ENCODE results near the gene HGD. TPM values are rescaled to one million over a fixed set of nuclear protein-coding genes. Genes with fewer than 3 reads are reported as not detected.

Gene HGD, protein sequence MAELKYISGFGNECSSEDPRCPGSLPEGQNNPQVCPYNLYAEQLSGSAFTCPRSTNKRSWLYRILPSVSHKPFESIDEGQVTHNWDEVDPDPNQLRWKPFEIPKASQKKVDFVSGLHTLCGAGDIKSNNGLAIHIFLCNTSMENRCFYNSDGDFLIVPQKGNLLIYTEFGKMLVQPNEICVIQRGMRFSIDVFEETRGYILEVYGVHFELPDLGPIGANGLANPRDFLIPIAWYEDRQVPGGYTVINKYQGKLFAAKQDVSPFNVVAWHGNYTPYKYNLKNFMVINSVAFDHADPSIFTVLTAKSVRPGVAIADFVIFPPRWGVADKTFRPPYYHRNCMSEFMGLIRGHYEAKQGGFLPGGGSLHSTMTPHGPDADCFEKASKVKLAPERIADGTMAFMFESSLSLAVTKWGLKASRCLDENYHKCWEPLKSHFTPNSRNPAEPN
- polyA plus RNA-seq (2012; ENCODE audit: insufficient read length, low read depth): 0.25 TPM

GRCh38 chr3:120682095-120682681 is at the start of gene HGD:
HGD (minus strand) TSS chr3:120682239; CDS start chr3:120682111, 128 bp downstream.
- TF ChIP-seq, protein P1, sequence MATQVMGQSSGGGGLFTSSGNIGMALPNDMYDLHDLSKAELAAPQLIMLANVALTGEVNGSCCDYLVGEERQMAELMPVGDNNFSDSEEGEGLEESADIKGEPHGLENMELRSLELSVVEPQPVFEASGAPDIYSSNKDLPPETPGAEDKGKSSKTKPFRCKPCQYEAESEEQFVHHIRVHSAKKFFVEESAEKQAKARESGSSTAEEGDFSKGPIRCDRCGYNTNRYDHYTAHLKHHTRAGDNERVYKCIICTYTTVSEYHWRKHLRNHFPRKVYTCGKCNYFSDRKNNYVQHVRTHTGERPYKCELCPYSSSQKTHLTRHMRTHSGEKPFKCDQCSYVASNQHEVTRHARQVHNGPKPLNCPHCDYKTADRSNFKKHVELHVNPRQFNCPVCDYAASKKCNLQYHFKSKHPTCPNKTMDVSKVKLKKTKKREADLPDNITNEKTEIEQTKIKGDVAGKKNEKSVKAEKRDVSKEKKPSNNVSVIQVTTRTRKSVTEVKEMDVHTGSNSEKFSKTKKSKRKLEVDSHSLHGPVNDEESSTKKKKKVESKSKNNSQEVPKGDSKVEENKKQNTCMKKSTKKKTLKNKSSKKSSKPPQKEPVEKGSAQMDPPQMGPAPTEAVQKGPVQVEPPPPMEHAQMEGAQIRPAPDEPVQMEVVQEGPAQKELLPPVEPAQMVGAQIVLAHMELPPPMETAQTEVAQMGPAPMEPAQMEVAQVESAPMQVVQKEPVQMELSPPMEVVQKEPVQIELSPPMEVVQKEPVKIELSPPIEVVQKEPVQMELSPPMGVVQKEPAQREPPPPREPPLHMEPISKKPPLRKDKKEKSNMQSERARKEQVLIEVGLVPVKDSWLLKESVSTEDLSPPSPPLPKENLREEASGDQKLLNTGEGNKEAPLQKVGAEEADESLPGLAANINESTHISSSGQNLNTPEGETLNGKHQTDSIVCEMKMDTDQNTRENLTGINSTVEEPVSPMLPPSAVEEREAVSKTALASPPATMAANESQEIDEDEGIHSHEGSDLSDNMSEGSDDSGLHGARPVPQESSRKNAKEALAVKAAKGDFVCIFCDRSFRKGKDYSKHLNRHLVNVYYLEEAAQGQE (IDR thresholded peaks at IDR 0.05; ENCODE audit: insufficient read depth in 1 of 2, low read depth in 2 of 2, low read length in 2 of 2): no peak
- no peak for TF ChIP-seq FOXP2 (optimal IDR thresholded peaks at IDR 0.05; ENCODE audit: borderline replicate concordance, extremely low read depth, extremely low read length, insufficient read depth)
- TF ChIP-seq TAF1 (IDR thresholded peaks at IDR 0.05; ENCODE audit: borderline replicate concordance, insufficient read depth, low read length): no peak
- TF ChIP-seq POLR2AphosphoS5 (IDR thresholded peaks at IDR 0.05; ENCODE audit: low read depth, low read length): no peak
- no peak for TF ChIP-seq SIN3A (IDR thresholded peaks at IDR 0.05; ENCODE audit: borderline replicate concordance, insufficient read depth, low read length)

- TF ChIP-seq, protein P1 (IDR thresholded peaks at IDR 0.05; ENCODE audit: insufficient read depth in 1 of 2, low read depth in 2 of 2, low read length in 2 of 2): no peak
- TF ChIP-seq POLR2AphosphoS5 (IDR thresholded peaks at IDR 0.05; ENCODE audit: low read depth, low read length) (no peak), SIN3A (IDR thresholded peaks at IDR 0.05; ENCODE audit: borderline replicate concordance, insufficient read depth, low read length) (no peak), FOXP2 (optimal IDR thresholded peaks at IDR 0.05; ENCODE audit: borderline replicate concordance, extremely low read depth, extremely low read length, insufficient read depth) (no peak), TAF1 (IDR thresholded peaks at IDR 0.05; ENCODE audit: borderline replicate concordance, insufficient read depth, low read length) (no peak)
Measured at GRCh38 chr3:120730576-120731542, 48.8 kb upstream of the HGD start.

- TF ChIP-seq TAF1 (IDR thresholded peaks at IDR 0.05; ENCODE audit: borderline replicate concordance, insufficient read depth, low read length): no peak
- TF ChIP-seq, protein P1 (IDR thresholded peaks at IDR 0.05; ENCODE audit: insufficient read depth in 1 of 2, low read depth in 2 of 2, low read length in 2 of 2): no peak
- TF ChIP-seq POLR2AphosphoS5 (IDR thresholded peaks at IDR 0.05; ENCODE audit: low read depth, low read length): no peak
Measured at GRCh38 chr3:120726791-120727190, 44.8 kb upstream of the HGD start.

DNA sequence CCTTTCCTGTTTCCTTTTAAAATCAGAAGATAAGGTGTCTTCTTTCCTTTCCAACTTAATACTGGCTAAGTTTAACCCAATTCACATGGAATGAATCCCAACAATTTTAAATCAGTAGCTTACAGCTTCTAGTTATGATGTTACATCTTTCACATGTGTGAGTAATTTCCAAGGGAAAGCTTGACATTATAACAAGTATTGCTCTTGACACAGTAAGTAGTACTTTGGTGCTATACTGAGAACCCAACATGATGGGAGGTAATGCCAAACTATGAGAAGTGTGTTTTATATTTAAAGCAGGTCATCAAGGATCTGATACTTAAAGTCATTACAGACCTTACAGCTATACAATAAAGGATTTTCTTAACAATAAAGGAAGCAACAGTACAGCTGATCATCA is 31.2 kb upstream of the HGD start:
- TF ChIP-seq TAF1 (IDR thresholded peaks at IDR 0.05; ENCODE audit: borderline replicate concordance, insufficient read depth, low read length) (no peak), POLR2AphosphoS5 (IDR thresholded peaks at IDR 0.05; ENCODE audit: low read depth, low read length) (no peak)

DNA sequence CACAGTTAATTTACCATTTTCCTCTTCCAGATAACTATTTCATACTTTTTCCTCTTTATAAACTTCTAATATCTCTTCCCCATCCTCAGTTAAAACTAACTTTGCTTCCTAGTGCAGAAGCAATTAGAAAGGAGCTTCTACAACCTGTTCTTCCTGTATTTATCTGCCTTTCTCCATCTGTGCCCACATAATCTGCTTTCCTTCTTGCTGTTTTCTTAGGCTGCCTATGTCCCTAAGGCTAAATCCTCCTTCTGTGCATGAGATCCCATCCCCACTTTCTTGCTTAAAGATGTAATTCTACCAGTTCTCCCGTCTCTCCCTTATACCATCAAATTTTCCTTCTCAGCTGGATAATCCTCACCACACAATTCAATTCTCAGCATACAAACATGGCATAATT is 28.3 kb upstream of the HGD start:
- no peak for TF ChIP-seq SIN3A (IDR thresholded peaks at IDR 0.05; ENCODE audit: borderline replicate concordance, insufficient read depth, low read length)
- no peak for TF ChIP-seq POLR2AphosphoS5 (IDR thresholded peaks at IDR 0.05; ENCODE audit: low read depth, low read length)
- TF ChIP-seq, protein P1 (IDR thresholded peaks at IDR 0.05; ENCODE audit: insufficient read depth in 1 of 2, low read depth in 2 of 2, low read length in 2 of 2): no peak
- no peak for TF ChIP-seq TAF1 (IDR thresholded peaks at IDR 0.05; ENCODE audit: borderline replicate concordance, insufficient read depth, low read length)
- no peak for TF ChIP-seq FOXP2 (optimal IDR thresholded peaks at IDR 0.05; ENCODE audit: borderline replicate concordance, extremely low read depth, extremely low read length, insufficient read depth)
